GM21367 (cell line): ENCODE measurements around the gene FAM53A.
"Not testable (repeated sequence)": the region's sequence is repeated elsewhere in the genome, so short reads cannot be mapped to it uniquely, and the experiment has no call there.

Experiments used
- ATAC-seq: cut with Tn5 transposase; IDR thresholded peaks from one replicate; pipeline ENCODE4 v1.9.1; 2021; ENCODE audit not compliant: unreplicated experiment

FAM53A gene

DNA sequence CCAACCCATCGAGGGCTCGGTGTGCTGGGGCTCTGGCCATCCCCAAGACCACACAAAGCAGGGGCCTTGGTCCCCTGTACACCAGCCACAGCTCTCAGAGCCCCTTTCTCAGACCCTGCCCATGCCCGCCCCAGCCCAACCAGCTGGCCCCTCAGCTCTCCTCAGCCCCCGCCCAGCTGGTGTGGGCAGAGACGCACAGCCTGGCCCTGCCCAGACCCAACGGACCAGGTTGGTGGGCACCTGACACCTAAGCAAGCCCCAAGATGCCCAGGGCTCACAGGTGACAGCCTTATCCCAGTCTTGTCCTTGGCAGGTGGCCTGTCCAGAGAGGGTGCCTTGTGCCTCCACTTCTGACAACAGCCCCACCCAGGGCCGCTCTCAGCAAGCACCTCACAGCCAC lies 42.4 kb downstream of the FAM53A start:
- no peak for ATAC-seq

DNA sequence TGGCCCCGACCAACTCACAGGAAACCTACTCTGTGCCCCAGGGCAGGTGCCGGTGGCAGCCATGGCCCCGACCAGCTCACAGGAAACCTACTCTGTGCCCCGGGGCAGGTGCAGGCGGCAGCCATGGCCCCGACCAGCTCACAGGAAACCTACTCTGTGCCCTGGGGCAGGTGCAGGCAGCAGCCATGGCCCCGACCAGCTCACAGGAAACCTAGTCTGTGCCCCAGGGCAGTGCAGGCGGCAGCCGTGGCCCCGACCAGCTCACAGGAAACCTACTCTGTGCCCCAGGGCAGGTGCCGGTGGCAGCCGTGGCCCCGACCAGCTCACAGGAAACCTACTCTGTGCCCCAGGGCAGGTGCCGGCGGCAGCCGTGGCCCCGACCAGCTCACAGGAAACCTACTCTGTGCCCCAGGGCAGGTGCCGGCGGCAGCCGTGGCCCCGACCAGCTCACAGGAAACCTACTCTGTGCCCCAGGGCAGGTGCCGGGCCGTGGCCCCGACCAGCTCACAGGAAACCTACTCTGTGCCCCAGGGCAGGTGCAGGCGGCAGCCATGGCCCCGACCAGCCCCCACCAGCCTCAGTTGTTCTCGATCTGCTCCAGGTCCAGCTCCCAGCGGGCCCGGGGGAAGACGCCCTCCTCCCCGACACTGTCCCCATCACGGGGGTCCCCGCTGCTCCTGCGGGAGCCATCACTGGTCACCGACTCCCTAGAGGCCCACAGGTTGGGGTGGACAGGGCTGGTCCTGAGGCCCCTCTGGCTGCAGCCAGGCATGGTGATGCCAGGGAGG lies 43.2 kb downstream of the FAM53A start:
- ATAC-seq: not testable (repeated sequence)

DNA sequence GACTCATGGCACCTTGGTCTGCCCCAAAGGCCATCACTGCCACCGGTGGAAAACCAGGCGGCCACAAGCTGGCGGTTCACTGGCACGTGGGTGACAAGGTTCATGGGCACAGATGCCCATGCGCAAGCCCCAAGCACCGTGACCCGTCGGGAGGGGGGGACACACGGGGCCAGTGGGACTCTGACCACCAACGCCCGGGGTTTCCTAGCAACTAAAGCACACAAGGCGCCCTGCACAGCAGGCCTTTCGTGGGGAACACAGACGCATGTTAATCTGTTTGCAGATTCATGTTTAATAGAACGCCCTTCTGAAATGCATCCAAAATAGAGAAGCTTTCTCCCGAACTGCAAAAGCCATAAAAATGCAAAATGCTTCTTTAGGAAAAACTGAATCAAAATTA lies 43.9 kb downstream of the FAM53A start:
- no peak for ATAC-seq

DNA sequence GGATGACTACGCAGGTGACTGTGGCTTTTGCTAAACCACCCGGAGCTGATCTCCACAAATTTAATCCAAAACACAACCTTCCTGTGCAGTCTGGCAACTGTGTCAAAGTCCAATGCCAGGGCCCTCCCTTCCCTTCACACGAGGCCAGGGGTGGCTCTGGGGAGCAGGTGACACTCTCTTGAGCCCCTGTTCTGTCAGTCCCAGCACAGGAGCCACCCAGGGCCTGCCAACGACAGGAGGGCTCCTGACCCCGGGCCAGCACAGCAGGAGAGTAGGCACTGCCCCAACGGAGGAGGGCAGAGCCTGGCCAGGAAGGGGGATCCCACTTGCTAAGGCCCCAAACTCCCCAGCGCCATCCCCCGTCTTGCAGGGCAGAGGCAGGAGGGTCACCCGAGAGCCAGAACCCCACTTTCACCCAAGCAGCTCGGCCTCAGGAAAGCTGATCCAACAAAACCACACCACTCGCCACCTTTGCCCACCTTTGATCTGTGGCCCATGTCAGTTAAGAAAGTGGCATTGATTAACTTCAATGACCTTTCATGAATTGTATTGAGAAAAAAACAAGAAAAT lies 44.7 kb downstream of the FAM53A start:
- no peak for ATAC-seq

DNA sequence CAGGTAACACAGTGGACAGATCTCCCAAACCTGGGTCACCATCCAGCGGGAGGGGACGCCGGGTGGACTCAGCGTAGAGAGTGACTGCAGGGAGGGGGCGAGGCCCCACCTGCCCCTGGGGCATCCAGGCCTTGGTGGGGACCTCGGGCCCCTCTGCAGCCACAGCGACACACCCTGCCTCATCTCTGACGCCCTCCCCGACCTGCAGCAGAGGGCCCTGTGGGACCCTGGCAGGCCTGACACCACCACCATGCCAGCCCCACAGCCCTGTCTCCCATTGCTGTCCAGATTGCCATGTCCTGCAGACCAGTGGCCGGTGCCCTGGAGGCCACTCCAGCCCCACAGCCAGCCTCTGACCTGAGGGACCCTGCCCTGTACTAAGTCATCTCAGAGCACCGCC lies 45.2 kb downstream of the FAM53A start:
- ATAC-seq: no peak

DNA sequence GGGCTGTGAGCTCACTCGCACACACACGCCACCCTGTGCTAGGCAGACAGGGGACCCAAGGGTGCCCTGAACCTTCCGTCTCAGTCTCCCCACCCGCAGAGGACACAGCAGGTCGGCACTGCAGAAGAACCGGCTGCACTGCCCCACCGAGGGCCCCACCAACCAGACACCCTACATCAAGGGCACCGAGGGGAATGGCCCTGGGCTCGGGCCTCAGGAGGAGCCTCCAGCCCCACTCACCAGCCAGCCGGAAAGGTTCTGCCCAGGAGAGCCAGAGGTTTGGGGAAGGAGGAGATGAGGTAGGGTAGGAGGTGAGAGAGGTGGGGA lies 45.9 kb downstream of the FAM53A start:
- ATAC-seq: no peak

DNA sequence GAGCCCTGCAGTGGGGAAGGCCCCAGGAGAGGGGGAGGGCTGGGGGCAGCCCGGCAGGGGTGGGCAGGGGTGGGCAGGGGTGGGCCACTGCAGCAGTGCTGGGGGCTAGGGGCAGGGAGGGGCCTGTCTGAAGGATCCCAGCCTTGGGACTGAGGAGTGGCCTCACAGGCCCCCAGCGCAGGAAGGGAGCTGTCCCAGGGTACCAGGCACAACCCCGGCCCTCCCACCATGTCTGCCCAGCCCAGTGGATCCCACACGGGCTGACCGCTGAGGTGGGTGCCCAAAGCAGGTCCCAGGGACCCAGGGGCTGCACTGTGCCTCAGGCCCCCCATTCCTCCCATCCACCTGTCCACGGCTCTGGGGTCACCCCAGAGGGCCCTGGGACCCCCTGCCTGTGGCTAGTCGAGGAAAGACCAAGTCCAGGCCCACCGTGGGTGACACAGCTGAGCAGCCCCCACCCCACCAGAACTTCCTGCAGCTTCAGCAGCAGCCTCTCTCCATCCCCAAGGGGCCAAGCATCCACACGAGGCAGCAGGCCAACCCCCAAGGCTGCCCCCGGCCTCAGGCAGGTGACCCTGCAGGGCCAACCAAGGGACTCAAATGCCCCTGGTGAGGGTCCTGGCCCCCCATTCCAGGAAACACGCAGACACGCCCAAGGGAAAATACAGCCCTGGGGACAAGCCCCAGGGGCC lies 46.4 kb downstream of the FAM53A start:
- ATAC-seq: no peak

DNA sequence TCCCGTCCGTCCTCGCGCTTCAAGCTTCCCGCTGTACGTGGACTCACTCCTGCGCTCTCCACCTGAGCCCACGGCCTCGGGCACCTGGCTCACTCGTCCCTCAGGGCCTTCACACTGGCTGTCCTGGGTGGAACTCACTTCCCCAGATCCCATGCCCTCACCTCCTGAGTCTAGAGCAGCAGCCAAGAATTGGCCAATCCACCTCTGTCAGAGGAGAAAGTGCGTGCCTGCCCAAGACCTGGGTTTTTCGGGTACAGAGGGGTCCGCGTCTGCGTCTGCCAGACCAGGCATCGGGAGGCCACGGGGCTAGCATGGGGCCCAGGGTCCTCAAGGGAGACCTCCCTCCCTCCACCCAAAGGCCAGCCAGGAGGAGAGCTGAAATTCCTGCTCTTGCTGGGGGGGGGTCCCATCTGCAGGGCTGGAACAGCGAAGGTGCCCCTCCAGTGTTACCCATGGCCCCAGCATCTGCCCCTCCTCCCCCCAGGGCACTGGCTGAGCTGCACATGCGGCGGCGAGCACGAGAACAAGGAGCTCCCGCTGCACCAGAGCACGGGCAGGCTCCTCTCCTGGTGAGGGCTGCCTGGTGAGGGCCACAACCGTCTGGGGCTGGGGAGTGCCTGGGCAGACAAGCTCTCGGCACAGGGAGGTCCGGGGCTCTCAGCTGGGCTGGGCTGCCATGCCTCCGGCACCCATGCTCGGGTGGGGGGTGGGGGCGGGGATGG lies 47.5 kb downstream of the FAM53A start:
- no peak for ATAC-seq

DNA sequence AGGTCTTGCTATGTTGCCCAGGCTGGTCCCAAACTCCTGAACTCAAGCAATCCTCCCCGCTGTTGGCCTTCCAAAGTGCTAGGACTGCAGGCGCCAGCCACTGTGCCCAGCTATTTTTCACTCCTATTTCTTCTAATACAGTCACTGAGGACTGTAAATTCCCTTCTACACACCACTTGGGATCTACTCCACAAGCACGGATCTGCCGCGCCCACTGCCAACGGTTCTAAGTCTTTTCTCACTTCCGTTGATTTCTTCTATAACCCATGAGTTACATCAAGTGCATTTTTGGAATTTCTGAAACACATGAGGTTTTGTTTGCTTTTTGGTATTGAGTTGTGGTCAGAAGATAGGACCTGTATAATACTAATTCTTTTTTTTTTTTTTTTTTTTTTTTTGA lies 48.6 kb downstream of the FAM53A start:
- no peak for ATAC-seq

DNA sequence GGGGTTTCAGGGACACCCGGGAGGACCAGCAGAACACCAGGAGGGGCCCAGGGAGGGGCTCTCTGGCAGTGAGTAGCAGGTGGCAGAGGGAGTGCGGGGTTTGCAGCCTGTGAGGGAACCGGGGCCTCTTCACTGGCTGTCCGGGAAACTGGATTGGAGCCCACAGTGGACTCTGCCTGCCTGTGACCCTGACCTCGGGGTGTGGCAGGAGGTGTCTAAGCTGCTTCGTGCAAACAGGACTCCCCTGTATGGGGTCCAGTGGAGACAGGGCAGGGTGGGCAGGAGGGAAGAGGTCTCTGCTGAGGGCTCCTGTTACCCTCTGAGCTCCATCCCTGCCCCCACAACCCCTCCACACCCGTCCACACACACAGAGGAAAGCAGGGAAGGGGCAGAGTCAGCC lies 50.1 kb downstream of the FAM53A start:
- no peak for ATAC-seq

DNA sequence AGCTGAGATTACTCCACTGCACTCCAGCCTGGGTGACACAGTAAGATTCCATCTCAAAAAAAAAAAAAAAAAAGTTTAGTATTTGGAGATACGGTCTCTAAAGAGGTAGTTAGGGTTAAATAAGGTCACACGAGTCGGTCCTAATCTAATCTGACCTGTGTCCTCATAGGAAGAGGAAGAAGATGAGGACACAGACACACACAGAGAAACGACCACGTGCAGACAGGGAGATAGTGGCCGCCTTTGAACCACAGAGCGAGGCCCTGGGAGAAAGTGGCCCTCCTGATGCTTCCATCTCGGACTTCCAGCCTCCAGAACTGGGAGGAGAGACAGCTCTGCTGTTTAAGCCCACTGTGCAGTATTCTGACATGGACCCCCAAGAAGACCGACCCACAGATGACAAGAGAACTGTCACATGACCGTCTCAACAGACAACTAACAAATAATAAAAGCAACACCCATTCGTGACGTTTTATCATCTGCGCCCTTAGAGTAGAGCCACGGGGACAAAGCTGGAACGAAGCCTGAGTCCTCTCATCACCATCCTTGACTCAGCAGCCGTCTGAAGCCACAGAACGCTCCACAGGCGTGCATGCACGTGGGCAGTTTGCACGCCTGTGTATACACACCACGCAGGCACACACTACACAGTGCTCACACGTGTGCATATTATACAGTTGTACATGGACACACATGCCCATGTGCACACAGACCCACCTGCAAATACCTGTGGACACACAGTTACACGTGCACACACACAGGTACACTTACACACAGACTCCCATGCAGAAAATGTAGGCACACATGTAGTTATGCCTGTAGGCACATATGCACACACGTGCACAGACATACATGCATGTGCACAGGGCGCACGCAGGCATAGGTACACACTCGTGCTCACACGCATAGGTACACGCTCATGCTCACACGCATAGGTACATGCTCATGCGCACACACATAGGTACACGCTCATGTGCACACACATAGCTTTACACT lies 51.7 kb downstream of the FAM53A start:
- ATAC-seq: no peak

DNA sequence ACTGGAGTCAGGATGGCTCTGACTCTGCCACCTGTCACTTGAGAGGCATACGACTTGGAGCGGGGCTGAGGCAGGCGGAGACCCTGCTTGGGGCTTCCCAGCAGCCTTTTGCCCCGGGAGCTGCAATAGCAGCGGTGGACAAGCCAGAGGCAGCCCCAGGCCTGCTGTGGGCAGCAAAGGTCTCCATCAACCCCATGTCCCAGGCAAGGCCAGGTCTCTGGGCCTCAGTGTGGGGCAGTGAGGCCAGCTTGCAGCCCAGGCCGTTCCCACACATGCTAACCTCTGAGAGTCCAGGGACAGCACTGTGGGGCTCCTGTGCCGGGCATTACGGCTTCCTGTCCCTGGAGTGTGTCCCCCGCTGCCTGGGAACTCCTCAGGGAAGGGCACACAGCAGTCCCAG lies 53.0 kb downstream of the FAM53A start:
- no peak for ATAC-seq

DNA sequence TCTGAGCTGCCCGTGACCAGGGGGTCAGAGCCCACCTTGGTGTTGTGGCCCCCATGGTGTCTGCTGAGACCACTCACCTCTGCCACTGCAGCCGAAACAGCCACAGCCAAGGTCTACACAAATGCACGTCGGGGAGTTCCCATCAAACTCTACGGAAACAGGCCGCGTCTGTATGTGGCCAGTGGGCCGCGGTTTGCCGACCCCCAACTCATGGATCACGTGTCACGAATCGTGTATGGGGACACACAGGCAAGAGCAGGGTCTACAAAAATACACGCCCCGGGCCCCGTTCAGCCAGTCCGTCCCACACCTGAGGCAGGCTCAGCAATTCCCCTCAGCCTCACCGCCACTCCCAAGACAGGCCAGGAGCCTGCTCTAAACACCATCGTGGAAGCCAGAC lies 53.8 kb downstream of the FAM53A start:
- no peak for ATAC-seq

DNA sequence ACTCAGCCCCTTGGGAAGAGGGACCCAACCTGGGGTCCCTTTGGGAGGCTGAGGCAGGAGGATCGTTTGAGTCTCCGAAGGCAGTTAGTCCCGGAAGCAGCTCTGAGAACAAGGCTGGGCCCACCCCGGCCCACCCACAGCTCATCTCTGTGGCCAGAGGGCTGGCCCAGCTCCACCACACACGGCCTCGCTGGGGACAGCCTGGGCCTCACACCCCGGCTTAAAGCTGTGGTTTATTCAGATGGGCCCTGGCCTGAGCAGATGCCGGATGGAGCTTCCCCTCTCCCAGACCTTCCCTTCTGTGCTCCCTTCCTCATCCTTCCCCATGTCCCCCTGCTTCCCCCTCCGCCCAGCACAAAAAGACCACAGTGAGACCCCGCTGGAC lies 54.4 kb downstream of the FAM53A start:
- ATAC-seq: no peak

DNA sequence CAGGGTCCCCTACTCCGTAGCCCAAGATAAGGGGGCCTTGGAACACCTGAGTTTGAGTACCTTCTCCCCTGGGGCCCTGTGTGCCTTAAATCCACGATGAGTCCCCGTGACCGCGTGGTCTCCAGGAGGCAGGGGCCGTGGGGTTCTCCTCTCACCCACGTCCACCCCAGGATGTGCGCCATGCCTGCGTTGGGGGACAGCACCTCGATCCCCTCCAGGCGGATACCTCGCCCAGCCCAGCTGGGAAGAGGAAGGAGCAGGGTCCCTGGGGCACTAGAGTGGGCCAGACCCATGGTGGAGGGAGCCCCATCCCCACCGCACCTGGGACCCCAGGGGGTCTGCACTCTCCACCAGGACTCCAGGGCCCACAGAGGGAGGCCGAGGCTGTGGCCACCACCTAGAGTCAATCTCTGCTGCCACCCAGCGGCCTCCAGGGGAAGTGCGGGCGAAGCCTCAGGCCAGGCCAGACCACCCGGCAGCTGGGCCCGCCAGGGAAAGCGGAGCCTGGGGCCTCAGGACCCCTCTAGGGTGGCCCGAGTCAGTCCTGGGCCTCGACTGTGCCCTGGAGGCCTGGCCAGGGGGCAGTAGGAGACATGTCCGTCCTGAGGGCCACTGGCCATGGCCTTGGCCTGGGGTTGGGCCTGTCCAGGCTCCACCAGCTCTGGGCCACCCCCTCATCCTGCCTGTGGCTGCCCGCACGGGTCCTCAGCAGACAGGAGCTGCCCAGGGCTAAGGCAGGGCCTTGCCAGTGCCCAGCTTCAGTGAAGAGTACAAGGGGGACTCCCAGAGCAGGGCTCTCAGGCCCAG lies 55.0 kb downstream of the FAM53A start:
- ATAC-seq: no peak

DNA sequence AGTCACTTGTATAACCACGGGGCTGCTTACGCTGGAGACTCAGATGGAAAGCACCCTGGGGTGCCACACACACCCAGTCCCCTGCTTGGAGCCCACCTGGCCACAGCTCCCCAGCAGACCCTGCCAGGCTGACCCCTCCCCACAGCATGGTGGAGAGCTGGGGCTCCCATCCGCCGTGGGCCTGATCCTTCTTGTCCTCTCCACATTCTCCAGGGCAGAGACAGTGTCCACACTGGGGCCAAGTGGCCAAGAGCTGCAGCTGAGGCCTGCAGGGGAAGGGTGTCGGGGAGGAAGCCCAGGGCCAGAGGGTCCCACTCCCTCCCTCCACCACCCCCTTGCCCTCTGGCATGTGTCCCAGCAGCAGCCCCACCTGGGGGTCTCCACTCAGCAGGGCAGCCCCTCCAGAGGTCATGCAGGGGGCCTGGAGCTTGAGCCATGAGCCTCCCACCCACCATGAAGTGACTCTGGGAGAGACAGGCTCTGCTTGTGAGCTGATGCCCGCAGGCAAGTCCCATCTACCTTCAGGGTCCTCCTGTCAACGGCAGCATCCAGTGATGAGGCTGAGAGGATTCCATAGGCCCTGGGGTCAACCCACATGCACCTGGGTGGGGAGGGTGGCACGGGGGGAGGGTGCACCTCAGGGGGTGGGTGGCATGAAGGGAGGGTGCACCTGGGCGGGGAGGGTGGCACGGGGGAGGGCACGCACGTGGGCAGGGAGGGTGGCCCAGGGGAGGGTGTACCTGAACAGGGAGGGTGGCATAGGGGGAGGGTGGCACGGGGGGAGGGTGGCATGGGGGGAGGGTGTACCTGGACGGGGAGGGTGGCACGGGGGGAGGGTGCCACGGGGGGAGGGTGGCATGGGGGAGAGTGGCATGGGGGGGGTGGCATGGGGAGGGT lies 56.4 kb downstream of the FAM53A start:
- ATAC-seq: no peak

DNA sequence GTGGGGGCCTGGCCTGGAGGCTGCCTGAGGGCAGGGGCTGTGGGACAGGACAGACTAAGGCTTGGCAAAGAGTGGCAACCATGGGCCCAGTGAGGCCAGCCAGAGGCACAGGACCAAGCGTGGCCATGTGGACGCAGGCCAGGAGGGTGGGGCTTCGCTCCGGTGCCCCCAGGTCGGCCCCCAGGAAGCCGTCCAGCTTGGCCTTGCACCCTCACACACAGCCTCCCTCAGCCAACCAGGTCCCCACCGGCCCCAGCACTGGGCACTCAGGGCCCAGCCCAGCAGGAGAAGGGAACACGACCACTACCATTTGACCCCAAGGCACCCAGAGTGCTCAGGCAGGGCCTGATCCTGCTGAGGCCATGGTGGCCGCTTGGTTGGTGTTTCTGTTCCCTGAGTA lies 57.2 kb downstream of the FAM53A start:
- no peak for ATAC-seq

DNA sequence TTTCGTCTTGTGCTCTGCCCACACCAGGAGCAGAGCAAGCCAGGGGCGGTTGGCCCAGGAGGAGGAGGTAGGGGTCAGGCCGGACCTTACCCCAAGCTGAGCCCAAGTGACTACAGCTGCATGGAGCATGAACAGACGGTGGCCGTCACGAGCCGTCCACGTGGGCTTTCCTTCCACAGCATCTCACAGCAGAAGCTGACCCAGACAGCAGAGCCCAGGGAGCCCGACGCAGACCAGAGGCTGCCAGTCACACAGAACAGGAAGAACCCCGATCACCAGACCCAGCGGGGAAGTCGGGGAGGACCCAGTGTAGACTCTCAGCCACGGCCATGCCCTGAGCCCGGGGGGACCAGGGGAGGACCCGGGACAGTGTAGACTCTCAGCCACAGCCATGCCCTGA lies 58.0 kb downstream of the FAM53A start:
- no peak for ATAC-seq

DNA sequence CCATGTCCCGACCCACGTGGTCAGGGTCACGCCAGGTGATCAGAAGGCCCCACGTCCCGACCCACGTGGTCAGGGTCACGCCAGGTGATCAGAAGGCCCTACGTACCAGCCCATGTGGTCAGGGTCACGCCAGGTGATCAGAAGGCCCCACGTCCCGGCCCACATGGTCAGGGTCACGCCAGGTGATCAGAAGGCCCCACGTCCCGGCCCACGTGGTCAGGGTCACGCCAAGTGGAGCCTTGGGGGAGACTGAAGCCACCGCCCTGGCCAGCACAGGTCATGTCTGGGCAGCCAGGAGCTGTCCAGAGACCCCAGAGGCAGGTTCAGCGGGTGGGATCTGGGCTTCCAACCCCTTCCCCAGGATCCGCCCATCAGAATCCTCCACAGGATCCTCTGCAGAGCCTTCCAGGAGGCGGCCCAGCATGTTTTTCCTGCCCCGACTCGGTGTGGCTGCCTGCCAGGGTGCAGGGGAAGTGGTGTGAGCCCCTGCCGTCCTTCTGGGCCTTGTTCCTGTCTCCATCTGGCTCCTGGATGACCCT lies 58.4 kb downstream of the FAM53A start:
- no peak for ATAC-seq
